Neutrophil (primary cell): Measurements from ENCODE around the gene ALDH16A1.
A peak's percentile ranks its signal among the peaks of the same experiment; 100 is the strongest.
"Not testable (repeated sequence)": the region's sequence is repeated elsewhere in the genome, so short reads cannot be mapped to it uniquely, and the experiment has no call there.

ENCODE experiments used
- H3K27ac ChIP-seq: fragments of 200-600 bp; sonication (generic); 2 replicates; pipeline ENCODE4 v1.5.1; 2016; ENCODE audit warnings: mild to moderate bottlenecking, moderate library complexity
- H3K27me3 ChIP-seq: fragments of 200-600 bp; sonication (generic); 2 replicates; pipeline ENCODE4 v1.6.0; 2016; ENCODE audit warnings: mild to moderate bottlenecking
- H3K36me3 ChIP-seq: fragments of 200-600 bp; sonication (generic); 2 replicates; pipeline ENCODE4 v1.5.1; 2017
- H3K4me1 ChIP-seq, 2 experiments: fragments of 200-600 bp in 1 of 2; sonication (generic) in 1 of 2; 1 replicate in 1 of 2; 2 replicates in 1 of 2; pipeline versions ENCODE4 v1.5.1 to v1.6.1; 2013 to 2016; ENCODE audit warnings: low read depth in 1 of 2, low read length in 1 of 2, mild to moderate bottlenecking in 1 of 2, moderate library complexity in 1 of 2; ENCODE audit not compliant: control insufficient read depth in 1 of 2, insufficient read depth in 1 of 2
- H3K4me3 ChIP-seq, 2 experiments: fragments of 200-600 bp in 1 of 2; sonication (generic) in 1 of 2; 1 replicate in 1 of 2; 2 replicates in 1 of 2; pipeline ENCODE4 v1.5.1; 2013 to 2016; ENCODE audit warnings: low read depth in 1 of 2, low read length in 1 of 2, mild to moderate bottlenecking in 1 of 2, moderate library complexity in 1 of 2
- H3K9me3 ChIP-seq: fragments of 200-600 bp; sonication (generic); 2 replicates; pipeline ENCODE4 v1.5.1; 2016
- TF ChIP-seq, protein P1 (sequence below): fragments of 200-600 bp; sonication (generic); IDR thresholded peaks from 2 replicates; pipeline ENCODE4 v1.5.1; 2016; ENCODE audit warnings: antibody characterized with exemption

The ALDH16A1 gene

DNA sequence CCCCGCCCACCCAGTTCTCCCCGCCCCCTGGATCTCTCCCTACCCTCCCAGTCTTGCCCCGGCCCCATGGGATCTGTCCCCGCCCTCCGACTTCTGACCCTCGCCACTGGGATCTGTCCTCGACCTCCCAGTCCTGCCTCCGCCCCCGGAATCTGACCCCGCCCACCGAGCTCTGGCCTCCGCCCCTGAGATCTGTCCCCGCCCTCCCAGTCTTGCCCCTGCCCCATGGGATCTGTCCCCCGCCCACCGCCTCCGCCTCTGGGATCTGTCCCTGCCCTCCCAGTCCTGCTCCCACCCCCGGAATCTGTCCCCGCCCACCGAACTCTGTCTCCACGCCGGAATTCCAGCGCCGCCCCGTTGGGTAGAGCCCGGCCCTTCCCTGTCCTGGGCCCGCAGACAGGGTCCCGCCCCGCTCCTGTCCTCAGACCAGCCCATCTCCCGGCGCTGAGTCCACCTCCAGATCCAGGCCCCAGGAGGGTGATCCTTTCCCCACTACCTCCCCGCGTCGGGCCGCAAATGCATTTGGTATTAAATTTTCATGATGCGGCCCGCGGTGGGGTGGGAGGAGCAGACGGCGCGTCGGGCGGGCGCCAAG, 10.2 kb upstream of the ALDH16A1 start:
- Histone ChIP-seq H3K27ac (peak overlapping the region; percentile 47), H3K4me3 (peak overlapping the region; percentile 73 to 92), H3K4me1 (peaks cover 17 to 18% of the 10 kb centered on the region in 2 experiments), H3K36me3 (peaks cover 14% of the 10 kb centered on the region), H3K27me3 (peaks cover 52% of the 10 kb centered on the region), H3K9me3 (no peaks in the 10 kb centered on the region)
- TF ChIP-seq, protein P1, sequence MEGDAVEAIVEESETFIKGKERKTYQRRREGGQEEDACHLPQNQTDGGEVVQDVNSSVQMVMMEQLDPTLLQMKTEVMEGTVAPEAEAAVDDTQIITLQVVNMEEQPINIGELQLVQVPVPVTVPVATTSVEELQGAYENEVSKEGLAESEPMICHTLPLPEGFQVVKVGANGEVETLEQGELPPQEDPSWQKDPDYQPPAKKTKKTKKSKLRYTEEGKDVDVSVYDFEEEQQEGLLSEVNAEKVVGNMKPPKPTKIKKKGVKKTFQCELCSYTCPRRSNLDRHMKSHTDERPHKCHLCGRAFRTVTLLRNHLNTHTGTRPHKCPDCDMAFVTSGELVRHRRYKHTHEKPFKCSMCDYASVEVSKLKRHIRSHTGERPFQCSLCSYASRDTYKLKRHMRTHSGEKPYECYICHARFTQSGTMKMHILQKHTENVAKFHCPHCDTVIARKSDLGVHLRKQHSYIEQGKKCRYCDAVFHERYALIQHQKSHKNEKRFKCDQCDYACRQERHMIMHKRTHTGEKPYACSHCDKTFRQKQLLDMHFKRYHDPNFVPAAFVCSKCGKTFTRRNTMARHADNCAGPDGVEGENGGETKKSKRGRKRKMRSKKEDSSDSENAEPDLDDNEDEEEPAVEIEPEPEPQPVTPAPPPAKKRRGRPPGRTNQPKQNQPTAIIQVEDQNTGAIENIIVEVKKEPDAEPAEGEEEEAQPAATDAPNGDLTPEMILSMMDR = no peak

DNA sequence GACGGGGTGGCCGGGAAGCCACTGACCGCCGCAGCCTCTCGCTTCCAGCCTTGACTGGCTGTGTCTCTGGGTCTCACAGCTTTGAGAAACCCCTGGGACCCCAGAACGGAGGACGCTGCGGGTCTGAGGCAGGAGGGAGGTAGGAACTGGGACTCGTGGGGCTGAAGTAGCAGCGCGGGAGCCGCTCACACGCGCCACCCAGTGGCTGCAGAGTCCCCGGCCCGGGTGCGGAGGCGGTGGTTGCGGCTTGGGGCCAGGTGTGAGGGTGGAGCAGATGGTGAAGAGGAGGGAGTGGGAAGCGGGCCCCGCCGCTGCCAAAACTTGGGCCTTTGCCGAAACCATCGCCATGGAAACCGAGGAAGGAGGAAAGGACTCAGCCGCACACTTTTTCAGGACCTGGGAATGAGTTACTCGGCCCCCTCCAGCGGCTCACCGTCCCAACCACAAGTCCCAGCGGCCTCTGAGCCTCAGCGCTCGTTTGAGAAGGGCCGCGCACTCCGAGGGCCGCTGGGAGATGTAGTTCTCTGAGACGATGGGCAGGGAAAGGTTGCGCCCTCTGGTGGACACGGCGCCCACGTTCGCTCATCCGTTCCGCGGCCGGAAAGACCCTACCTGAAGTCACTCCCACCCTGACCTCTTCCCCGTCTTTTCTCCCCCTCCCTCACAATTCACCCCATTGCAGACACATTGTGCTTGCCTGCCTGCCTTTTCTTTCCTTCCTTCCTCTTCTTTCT, 9.5 kb upstream of the ALDH16A1 start:
- Histone ChIP-seq H3K4me3 (peak overlapping the region; percentile 73 to 92), H3K36me3 (peaks cover 16% of the 10 kb centered on the region), H3K27ac (peak overlapping the region; percentile 47), H3K4me1 (peaks cover 17 to 18% of the 10 kb centered on the region in 2 experiments), H3K27me3 (peaks cover 46% of the 10 kb centered on the region), H3K9me3 (no peaks in the 10 kb centered on the region)
- TF ChIP-seq, protein P1 = peak; percentile 74

DNA sequence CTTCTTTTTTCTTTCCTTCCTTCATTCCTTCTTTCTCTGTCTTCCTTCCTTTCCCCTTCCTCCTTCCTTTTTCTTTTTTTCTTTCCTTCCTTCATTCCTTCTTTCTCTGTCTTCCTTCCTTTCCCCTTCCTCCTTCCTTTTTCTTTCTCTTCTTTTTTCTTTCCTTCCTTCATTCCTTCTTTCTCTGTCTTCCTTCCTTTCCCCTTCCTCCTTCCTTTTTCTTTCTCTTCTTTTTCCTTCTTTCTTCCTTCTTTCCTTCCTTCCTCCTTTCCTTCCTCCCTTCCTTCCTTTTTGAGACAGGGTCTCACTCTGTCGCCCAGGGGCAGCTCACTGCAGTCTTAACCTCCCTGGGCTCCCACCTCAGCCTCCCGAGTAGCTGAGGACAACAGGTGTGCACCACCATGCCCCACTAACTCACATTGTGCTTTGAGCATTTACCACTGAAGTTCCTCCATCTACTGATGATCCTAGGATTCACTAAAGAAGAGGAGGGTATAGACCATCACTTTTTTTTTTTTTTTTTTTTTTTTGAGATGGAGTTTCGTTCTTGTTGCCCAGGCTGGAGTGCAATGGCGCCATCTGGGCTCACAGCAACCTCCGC, 8.8 kb upstream of the ALDH16A1 start:
- Histone ChIP-seq H3K4me3 (peak overlapping the region in 1 of 2 experiments; percentile 92), H3K36me3 (peaks cover 16% of the 10 kb centered on the region), H3K27me3 (peaks cover 39% of the 10 kb centered on the region), H3K4me1 (peaks cover 17 to 18% of the 10 kb centered on the region in 2 experiments)
- not testable (repeated sequence) for H3K27ac ChIP-seq, H3K9me3 ChIP-seq

DNA sequence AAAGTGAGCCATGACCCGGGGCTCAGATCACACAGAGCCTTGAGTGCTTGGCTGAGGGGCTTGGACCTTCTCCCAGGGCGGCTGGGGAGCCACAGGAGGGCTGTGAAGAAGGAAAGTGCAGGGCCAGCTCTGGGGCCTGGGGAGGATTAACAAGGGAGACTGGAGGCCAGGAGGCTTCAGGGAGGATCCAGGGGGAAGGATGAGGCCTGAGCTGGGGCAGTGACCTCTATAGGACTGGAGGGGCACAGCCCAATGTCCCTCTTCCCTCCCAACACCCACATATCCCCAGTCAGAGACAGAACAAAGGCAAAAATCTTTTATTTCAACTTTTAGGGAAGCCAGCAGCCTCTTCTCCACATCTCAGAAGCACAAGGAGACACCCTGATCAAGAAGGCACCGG, 7.0 kb upstream of the ALDH16A1 start:
- TF ChIP-seq, protein P1 = no peak
- Histone ChIP-seq H3K36me3 (peaks cover 16% of the 10 kb centered on the region), H3K9me3 (no peaks in the 10 kb centered on the region), H3K27me3 (peaks cover 21% of the 10 kb centered on the region), H3K4me3 (no peak overlapping the region), H3K4me1 (peaks cover 17 to 18% of the 10 kb centered on the region in 2 experiments), H3K27ac (no peak overlapping the region)

DNA sequence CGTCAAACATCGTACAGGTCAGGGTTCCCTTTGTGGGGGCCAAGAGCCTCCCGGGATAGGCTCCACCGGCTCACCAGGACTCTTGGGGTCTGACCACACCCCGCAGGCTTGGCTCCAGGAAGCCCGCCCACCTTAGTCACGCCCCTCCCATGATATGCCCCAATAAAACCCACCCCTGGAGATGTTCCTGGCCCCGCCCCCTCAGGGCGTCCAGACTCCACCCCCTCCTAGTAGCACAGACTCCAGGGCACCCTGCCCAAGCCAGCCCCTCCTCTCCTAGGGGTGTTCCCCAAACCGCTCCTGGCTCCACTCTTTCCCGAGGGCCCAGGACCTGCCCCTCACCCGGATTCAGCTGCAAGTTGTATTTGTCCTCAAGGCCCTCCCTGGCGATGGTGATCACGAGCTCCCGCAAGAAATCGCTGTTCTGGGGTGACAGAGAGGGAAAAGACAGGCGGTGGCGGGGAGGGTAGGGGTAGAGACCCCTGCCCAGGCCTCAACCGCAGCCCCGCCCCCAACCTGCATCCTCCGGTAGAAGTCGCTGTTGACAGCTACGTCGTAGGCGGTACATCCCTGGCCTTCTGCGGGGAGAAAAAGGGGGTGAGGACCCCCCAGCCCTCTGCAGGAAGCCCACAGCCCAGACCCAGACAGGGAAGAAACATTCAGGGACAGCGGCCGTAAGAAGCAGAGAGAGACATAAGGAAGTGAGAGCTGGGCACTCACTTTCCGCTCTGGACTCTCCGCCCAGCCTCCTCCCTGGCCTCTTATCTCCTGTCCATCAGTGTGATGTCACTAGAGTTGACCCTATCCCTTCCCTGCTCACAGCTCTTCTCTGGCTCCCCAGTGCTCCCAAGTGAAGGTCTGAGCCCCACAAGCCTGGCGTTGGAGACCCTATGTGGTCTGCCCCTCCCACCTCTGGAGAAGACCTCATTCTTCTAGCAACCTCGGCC, 5.3 kb upstream of the ALDH16A1 start:
- Histone ChIP-seq H3K4me1 (peaks cover 24 to 27% of the 10 kb centered on the region in 2 experiments), H3K4me3 (no peak overlapping the region), H3K36me3 (peaks cover 16% of the 10 kb centered on the region), H3K27ac (no peak overlapping the region), H3K27me3 (peaks cover 3% of the 10 kb centered on the region), H3K9me3 (no peaks in the 10 kb centered on the region)
- TF ChIP-seq, protein P1 = no peak
